ENCODE results near the gene C22orf31.
A peak's percentile ranks its signal among the peaks of the same experiment; 100 is the strongest.

C22orf31 gene

GRCh38 chr22:29071261-29072045, 9.8 kb upstream of the C22orf31 start (continued):
- TF ChIP-seq ZBTB10 (tag by site-specific recombination; IDR thresholded peaks at IDR 0.05) (0 out of 2 replicates have a peak, but pooled peaks have one; percentile 35), ZNF19 (tag by site-specific recombination; IDR thresholded peaks at IDR 0.05; ENCODE audit: low read depth) (no peak), ZNF112 (tag by site-specific recombination; IDR thresholded peaks at IDR 0.05) (no peak), ZNF560 (tag by site-specific recombination; IDR thresholded peaks at IDR 0.05; ENCODE audit: borderline replicate concordance) (no peak), SP7 (tag by site-specific recombination; IDR thresholded peaks at IDR 0.05) (0 out of 2 replicates have a peak, but pooled peaks have one; percentile 18), GLIS2 (tag by site-specific recombination; IDR thresholded peaks at IDR 0.05) (peak; percentile 53; the same call in 1 of the 2 replicates), ZXDB (tag by site-specific recombination; IDR thresholded peaks at IDR 0.05) (no peak), ZNF585B (tag by site-specific recombination; IDR thresholded peaks at IDR 0.05) (no peak), OSR2 (tag by site-specific recombination; IDR thresholded peaks at IDR 0.05) (no peak), ZNF596 (tag by site-specific recombination; IDR thresholded peaks at IDR 0.05) (no peak), ZNF623 (tag by site-specific recombination; IDR thresholded peaks at IDR 0.05) (no peak), ZNF155 (tag by site-specific recombination; IDR thresholded peaks at IDR 0.05) (no peak), ZNF785 (tag by site-specific recombination; IDR thresholded peaks at IDR 0.05) (no peak), ZNF692 (tag by site-specific recombination; IDR thresholded peaks at IDR 0.05) (no peak), ZNF76 (tag by site-specific recombination; IDR thresholded peaks at IDR 0.05; ENCODE audit: borderline replicate concordance, low read depth) (no peak), ZBTB44 (tag by site-specific recombination; IDR thresholded peaks at IDR 0.05) (no peak), ZSCAN23 (tag by site-specific recombination; IDR thresholded peaks at IDR 0.05) (no peak), MZF1 (tag by site-specific recombination; IDR thresholded peaks at IDR 0.05; ENCODE audit: borderline replicate concordance) (no peak), ZNF404 (tag by site-specific recombination; IDR thresholded peaks at IDR 0.05) (no peak), ZNF274 (IDR thresholded peaks at IDR 0.05; ENCODE audit: low read length) (no peak), ZNF274 (tag by site-specific recombination; IDR thresholded peaks at IDR 0.05; ENCODE audit: borderline replicate concordance) (no peak), ZNF174 (tag by site-specific recombination; IDR thresholded peaks at IDR 0.05) (no peak), ZNF23 (tag by site-specific recombination; IDR thresholded peaks at IDR 0.05; ENCODE audit: borderline replicate concordance) (no peak), ZNF16 (tag by site-specific recombination; IDR thresholded peaks at IDR 0.05; ENCODE audit: low read depth) (no peak), ZFP3 (tag by site-specific recombination; IDR thresholded peaks at IDR 0.05; ENCODE audit: low read depth) (no peak), ZNF776 (tag by site-specific recombination; IDR thresholded peaks at IDR 0.05; ENCODE audit: borderline replicate concordance) (no peak), EGR2 (tag by site-specific recombination; IDR thresholded peaks at IDR 0.05; ENCODE audit: low read depth) (peak; percentile 76), HOXC10 (CRISPR knock-in tag; IDR thresholded peaks at IDR 0.05) (no peak), ZNF350 (tag by site-specific recombination; IDR thresholded peaks at IDR 0.05) (no peak)
- TF ChIP-seq, protein P1, sequence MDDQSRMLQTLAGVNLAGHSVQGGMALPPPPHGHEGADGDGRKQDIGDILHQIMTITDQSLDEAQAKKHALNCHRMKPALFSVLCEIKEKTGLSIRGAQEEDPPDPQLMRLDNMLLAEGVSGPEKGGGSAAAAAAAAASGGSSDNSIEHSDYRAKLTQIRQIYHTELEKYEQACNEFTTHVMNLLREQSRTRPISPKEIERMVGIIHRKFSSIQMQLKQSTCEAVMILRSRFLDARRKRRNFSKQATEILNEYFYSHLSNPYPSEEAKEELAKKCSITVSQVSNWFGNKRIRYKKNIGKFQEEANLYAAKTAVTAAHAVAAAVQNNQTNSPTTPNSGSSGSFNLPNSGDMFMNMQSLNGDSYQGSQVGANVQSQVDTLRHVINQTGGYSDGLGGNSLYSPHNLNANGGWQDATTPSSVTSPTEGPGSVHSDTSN (CRISPR knock-in tag; IDR thresholded peaks at IDR 0.05) = no peak
- TF ChIP-seq, protein P2, sequence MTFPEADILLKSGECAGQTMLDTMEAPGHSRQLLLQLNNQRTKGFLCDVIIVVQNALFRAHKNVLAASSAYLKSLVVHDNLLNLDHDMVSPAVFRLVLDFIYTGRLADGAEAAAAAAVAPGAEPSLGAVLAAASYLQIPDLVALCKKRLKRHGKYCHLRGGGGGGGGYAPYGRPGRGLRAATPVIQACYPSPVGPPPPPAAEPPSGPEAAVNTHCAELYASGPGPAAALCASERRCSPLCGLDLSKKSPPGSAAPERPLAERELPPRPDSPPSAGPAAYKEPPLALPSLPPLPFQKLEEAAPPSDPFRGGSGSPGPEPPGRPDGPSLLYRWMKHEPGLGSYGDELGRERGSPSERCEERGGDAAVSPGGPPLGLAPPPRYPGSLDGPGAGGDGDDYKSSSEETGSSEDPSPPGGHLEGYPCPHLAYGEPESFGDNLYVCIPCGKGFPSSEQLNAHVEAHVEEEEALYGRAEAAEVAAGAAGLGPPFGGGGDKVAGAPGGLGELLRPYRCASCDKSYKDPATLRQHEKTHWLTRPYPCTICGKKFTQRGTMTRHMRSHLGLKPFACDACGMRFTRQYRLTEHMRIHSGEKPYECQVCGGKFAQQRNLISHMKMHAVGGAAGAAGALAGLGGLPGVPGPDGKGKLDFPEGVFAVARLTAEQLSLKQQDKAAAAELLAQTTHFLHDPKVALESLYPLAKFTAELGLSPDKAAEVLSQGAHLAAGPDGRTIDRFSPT (tag by site-specific recombination; IDR thresholded peaks at IDR 0.05) = no peak
